GM12892 (cell line): Measurements from ENCODE around the gene FTCD.

Source experiments
- DNase-seq: peaks from one replicate; pipeline ENCODE4 v3.0.0; 2011; ENCODE audit not compliant: insufficient read length
- FAIRE-seq: peaks from 2 replicates; lab custom pipeline; 2011; peaks lifted over from hg19 to GRCh38; lab: Jason Lieb, UNC
- POLR2A ChIP-seq: IDR thresholded peaks from 2 replicates; pipeline ENCODE4 v1.6.1; 2011; ENCODE audit warnings: low read depth, low read length, control low read depth
- POLR2AphosphoS5 ChIP-seq: IDR thresholded peaks from 2 replicates; pipeline ENCODE4 v1.6.1; 2011; ENCODE audit warnings: low read depth, low read length, control low read depth
- TAF1 ChIP-seq: IDR thresholded peaks from 2 replicates; pipeline ENCODE4 v1.6.1; 2011; ENCODE audit warnings: low read depth, mild to moderate bottlenecking, control low read depth, low read length, borderline replicate concordance

The FTCD gene

GRCh38 chr21:46089285-46089684, 66.1 kb downstream of the FTCD start:
- DNase-seq: no peak
- TF ChIP-seq TAF1: no peak
- TF ChIP-seq POLR2AphosphoS5: no peak
- no peak for TF ChIP-seq POLR2A
- FAIRE-seq: no peak

GRCh38 chr21:46088189-46088588, 67.2 kb downstream of the FTCD start:
- TF ChIP-seq POLR2A (no peak), POLR2AphosphoS5 (no peak), TAF1 (no peak)
- DNase-seq: no peak
- no peak for FAIRE-seq

DNA sequence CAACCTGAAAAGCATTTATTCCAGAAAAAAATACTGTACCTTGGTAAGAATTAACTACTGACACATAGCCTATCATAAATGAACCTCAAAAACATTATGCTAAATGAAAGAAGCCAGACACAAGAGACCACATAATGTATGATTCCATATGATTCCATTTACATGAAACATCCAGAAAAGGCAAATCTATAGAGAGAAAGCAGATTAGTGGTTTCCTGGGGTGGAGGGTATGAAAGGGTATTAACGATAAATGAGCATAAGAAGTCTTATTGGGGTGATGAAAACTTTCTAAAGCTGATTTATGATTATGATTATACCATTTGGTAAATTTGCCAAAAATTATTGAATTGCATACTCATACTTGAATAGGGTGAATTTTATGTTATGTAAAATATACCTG, 67.7 kb downstream of the FTCD start:
- FAIRE-seq (no peak), DNase-seq (no peak)
- TF ChIP-seq POLR2AphosphoS5: no peak
- TF ChIP-seq TAF1: no peak
- no peak for TF ChIP-seq POLR2A
